Heart right ventricle (tissue), 16 donors: Measurements from ENCODE around the gene CDK2AP2. TPM values are rescaled to one million over a fixed set of nuclear protein-coding genes. Genes with fewer than 3 reads are reported as not detected.

Source experiments
- ATAC-seq, 8 donors: fragments of 200-7000 bp; cut with Tn5 transposase; one replicate each; pipeline ENCODE4 v1.9.1; 2020; ENCODE audit warnings: mild to moderate bottlenecking in 8 of 8, moderate library complexity in 8 of 8, moderate number of reproducible peaks in 1 of 8
- DNase-seq, 2 donors: peaks; one replicate each; pipeline ENCODE4 v3.0.0-alpha.2; 2020
- H3K27ac ChIP-seq, 10 donors: fragments of 200-600 bp; sonication (generic) in 2 of 10; one replicate each; pipeline versions ENCODE4 v1.5.0 to v1.8.0; 2020 to 2022; ENCODE audit warnings: mild to moderate bottlenecking in 3 of 10
- H3K27me3 ChIP-seq, 7 donors: fragments of 200-600 bp; one replicate each; pipeline ENCODE4 v1.8.0; 2021 to 2022; ENCODE audit warnings: mild to moderate bottlenecking in 2 of 7
- H3K36me3 ChIP-seq, 9 donors: fragments of 200-600 bp; sonication (generic) in 1 of 9; one replicate each; pipeline versions ENCODE4 v1.5.0 to v1.8.0; 2020 to 2022; ENCODE audit warnings: mild to moderate bottlenecking in 2 of 9
- H3K4me1 ChIP-seq, 9 donors: fragments of 200-600 bp; sonication (generic) in 1 of 9; one replicate each; pipeline versions ENCODE4 v1.5.0 to v1.8.0; 2020 to 2022; ENCODE audit warnings: mild to moderate bottlenecking in 4 of 9
- H3K4me3 ChIP-seq, 10 donors: fragments of 200-600 bp; sonication (generic) in 2 of 10; one replicate each; pipeline versions ENCODE4 v1.5.0 to v1.8.0; 2020 to 2022; ENCODE audit warnings: mild to moderate bottlenecking in 7 of 10, moderate library complexity in 2 of 10
- H3K9me3 ChIP-seq, 11 donors: fragments of 200-600 bp in 10 of 11; sonication (generic) in 2 of 11; one replicate each; pipeline versions ENCODE4 v1.5.0 to v1.8.0; 2013 to 2022; ENCODE audit warnings: mild to moderate bottlenecking in 2 of 11, control low read depth in 1 of 11, moderate library complexity in 1 of 11
- WGBS, 2 donors: extraction: QIAGEN DNeasy Blood & Tissue Kit; methylation state at CpG; one replicate each; pipeline ENCODE4 v1.1.7; 2013; ENCODE audit warnings: inconsistent platforms in 1 of 2; 5-methylcytosine and 5-hydroxymethylcytosine counted together
- intact Hi-C, 10 donors: fragments of 100-400 bp; cut with DNase I; formaldehyde crosslinking; loops; one replicate each; pipeline versions ENCODE4 v1.11.1 to v1.14.2; 2022
- polyA plus RNA-seq, 2 donors: library from polyadenylated mRNA; stranded (reverse); fragments of 200-250 nt; gene quantifications; one replicate each; pipeline ENCODE4 v1.2.3, GENCODE V29; 2013
- total RNA-seq, 10 donors: library from RNA; stranded (reverse); fragmentation: NEBNext Ultra II Directional in 3 of 10; extraction: Animal tissue kit (Norgen Biotek cat#: 25700) in 3 of 10; gene quantifications; one replicate each; pipeline versions ENCODE4 v1.2.1 to v1.2.4, GENCODE V29; 2021 to 2023
- TF ChIP-seq, protein P1 (sequence below), 9 donors: fragments of 200-600 bp; sonication (generic) in 2 of 9; IDR thresholded peaks; one replicate each; pipeline versions ENCODE4 v1.5.0 to v1.8.0; 2021 to 2022; ENCODE audit warnings: antibody characterized with exemption in 9 of 9, mild to moderate bottlenecking in 5 of 9, moderate library complexity in 1 of 9
- donor health status: Arrhythmogenic right ventricular cardiomyopathy.
- donor health status: ischemic (EF 13 %, LVEDD 7.1; RV severe dilation, severe dysfunction).
- donor health status: healthy with polysubstance abuse.
- donor health status: DM: no; HTN: yes; CAD: no.
- donor health status: DM: no; HTN: no; CAD: no.
- donor health status: ischemic (EF 25% LVEDD 6.9; RV normal size, moderate dysfunction).
- donor health status: ischemic (EF 25% LVEDD 5.7; RV mildly dilated, moderate dysfunction).
- donor health status: healthy.
- donor health status: DM: yes; HTN: yes; CAD: no.
- donor health status: Ischemic cardiomyopathy.
- donor health status: ischemic (EF 35%, LVEDD 5.7; RV mildly dilated, moderate dysfunction).
- donor health status: nonischemic (EF 11% LVEDD 7.7; RV severe dilation, severe dysfunction).
- donor health status: DM: yes; HTN: yes; CAD: no.
- donor health status: PGD.
- donor health status: ischemic (EF 29% LVEDD 5.4; RV normal size, mild dysfunction).
- donor health status: nonischemic (EF 23%, LVEDD 6.1; RV moderate dilation, normal function).

The CDK2AP2 gene
- total and polyA plus RNA-seq, 12 donors: 29.3 to 602 (median 57.2) TPM

DNA sequence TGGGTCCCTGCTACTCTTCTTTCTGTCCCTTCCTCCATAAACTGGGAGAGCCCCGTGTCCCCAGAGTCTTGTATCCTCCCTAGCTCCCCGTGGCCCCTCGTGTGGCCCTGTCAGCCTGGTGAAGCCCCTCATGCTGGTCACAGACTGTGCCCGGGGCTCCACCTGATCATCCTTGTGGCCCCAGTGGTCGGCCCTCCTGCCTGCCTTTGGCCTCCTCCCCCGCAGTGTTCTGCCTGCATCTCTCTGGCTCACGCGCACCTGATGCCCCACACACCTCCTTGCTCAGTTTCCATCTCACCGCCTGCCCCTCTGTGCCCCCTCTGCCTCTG, 16.5 kb upstream of the CDK2AP2 start:
- intact Hi-C loops: no loop called here
- Histone ChIP-seq H3K4me1 (no peaks in the 10 kb centered on the region), H3K9me3 (no peaks in the 10 kb centered on the region), H3K4me3 (no peak overlapping the region), H3K27ac (no peak overlapping the region), H3K27me3 (peaks cover 0 to 6% (median 0%) of the 10 kb centered on the region in 7 donors), H3K36me3 (no peaks in the 10 kb centered on the region)
- no peak for DNase-seq
- WGBS, 2 donors: 79 to 82% methylated on average over 9 of the region's 9 CpGs
- no peak for ATAC-seq
- TF ChIP-seq, protein P1, sequence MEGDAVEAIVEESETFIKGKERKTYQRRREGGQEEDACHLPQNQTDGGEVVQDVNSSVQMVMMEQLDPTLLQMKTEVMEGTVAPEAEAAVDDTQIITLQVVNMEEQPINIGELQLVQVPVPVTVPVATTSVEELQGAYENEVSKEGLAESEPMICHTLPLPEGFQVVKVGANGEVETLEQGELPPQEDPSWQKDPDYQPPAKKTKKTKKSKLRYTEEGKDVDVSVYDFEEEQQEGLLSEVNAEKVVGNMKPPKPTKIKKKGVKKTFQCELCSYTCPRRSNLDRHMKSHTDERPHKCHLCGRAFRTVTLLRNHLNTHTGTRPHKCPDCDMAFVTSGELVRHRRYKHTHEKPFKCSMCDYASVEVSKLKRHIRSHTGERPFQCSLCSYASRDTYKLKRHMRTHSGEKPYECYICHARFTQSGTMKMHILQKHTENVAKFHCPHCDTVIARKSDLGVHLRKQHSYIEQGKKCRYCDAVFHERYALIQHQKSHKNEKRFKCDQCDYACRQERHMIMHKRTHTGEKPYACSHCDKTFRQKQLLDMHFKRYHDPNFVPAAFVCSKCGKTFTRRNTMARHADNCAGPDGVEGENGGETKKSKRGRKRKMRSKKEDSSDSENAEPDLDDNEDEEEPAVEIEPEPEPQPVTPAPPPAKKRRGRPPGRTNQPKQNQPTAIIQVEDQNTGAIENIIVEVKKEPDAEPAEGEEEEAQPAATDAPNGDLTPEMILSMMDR (IDR thresholded peaks at IDR 0.05): no peak

DNA sequence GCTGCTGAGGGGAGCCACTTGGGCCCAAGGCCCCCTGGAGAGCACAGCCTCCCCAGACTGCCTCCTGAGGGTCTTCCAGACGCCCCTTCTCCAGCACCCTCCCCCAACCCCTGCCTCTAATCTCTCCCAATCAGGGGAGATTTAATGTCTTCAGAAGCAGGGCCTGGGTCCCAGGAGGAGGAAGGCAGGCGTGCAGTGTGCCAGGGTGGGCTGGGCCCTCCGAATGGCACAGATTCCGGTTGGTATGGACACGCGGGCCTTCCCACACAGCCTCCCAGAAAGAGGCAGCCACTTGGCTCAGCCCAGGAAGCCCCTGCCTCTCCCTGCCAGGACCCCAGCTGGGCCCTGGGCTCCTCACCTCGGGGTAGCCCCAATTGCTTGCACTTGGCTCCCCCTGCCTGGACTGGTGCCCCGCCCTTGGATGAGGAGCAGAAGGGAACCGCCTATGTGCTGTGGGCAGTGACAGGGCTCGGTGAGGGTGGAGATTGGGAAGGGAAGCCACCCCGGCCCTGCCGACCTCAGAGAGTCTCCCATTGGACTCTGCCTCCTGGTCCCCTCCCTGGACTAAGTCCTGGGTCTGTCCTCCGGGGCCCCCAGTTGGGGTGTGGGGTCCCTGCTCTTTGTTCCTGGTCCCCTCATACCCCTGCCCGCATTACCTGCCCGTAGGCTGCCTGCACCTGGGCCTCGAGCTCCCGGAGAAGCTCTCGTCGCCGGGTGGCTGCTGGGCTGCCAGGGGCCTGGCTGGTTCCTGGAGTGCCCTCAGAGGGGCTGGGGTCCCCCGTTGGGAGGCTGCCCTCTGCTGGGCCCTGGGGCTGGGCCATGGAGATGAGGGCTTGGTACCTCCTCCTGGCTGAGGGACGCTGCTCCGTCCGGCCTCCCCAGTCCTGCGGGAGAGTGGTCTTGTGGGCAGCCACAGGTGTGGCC, 15.9 kb upstream of the CDK2AP2 start:
- TF ChIP-seq, protein P1 (IDR thresholded peaks at IDR 0.05): no peak

DNA sequence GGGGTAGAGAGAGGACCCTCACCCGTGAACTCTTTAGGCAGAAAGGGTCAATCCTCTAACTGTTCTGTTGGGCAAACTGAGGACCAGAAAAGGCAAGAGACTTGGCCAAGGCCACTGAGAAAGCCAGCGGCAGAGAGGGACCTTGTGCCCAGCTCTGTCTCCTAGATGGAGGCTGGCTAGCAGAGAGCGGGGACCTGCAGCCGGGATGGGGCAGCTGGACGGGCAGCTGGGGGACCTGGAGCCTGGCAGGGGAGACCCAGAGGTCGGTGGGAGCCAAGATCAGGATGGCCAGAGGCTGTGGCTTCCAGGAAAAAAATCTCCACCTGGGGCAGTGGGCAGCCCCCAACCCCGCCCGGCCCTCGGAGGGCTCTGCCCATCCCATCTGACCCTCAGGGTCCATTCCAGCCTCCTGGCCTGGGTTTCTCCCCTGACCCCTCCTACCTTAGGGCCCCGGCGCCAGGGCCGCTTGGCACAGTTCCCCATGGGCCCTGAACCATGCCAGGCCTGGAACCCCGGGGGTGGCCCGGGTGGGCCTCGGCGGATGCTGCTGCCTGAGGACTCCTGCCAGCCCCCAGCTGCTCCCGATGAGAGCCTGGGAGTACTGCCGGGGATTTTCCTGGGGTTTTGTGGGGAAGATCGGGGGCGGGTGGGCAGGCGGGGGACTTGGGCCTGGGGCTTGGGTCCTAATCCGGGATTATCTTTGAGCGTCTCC, 15.0 kb upstream of the CDK2AP2 start, which contains the start of gene CABP2:
TSS of gene CABP2 (minus strand) at position 603 of the 712 bp plus-strand sequence. CDS start at position 483, 120 bp downstream.
- no peaks in the 10 kb centered on the region for H3K4me1 ChIP-seq
- no peaks in the 10 kb centered on the region for H3K36me3 ChIP-seq
- H3K9me3 ChIP-seq: no peaks in the 10 kb centered on the region
- no peak within 1 kb of the TSS for H3K4me3 ChIP-seq
- intact Hi-C loops: no loop called here
- WGBS, 2 donors: 81% methylated on average over 19 to 23 of the region's 23 CpGs
- TF ChIP-seq, protein P1 (IDR thresholded peaks at IDR 0.05): no peak
- H3K27ac ChIP-seq: no peak within 1 kb of the TSS
- ATAC-seq: peak in 1 of 8 donors; percentile 24
- H3K27me3 ChIP-seq: peaks cover 0 to 6% (median 0%) of the 10 kb centered on the region in 7 donors
- DNase-seq: no peak

More for the DNA sequence above, 15.9 kb upstream of the CDK2AP2 start:
- DNase-seq: no peak
- no peak overlapping the region for H3K27ac ChIP-seq
- H3K4me1 ChIP-seq: no peaks in the 10 kb centered on the region
- no peaks in the 10 kb centered on the region for H3K36me3 ChIP-seq
- peak in 4 of 8 donors; percentile 9 to 36 (median 18) for ATAC-seq
- peaks cover 0 to 6% (median 0%) of the 10 kb centered on the region in 7 donors for H3K27me3 ChIP-seq
- intact Hi-C loops: no loop called here
- H3K9me3 ChIP-seq: no peaks in the 10 kb centered on the region
- no peak overlapping the region for H3K4me3 ChIP-seq
- WGBS, 2 donors: 82% methylated on average over 25 of the region's 25 CpGs

DNA sequence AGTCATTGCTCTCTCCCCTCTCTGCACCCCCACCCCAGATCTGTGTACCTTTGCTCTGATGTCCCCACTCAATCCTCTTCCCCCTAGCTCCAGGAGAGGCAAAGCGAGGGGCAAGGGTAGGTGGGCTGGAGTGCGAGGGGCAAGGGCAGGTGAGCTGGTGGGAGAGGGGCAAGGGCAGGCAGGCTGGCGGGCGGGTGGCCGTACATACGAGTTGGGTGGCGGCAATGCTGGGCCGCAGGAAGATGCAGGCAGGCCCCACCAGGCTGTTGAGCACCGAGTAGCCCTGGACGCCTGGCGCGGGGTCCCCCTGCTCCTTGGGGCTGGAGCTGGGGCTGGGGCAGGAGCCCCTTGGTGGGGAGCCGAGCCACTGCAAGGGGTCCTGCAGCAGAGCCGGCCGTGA, 14.4 kb upstream of the CDK2AP2 start:
- intact Hi-C loops: no loop called here
- Histone ChIP-seq H3K4me1 (no peaks in the 10 kb centered on the region), H3K27ac (no peak overlapping the region), H3K4me3 (no peak overlapping the region), H3K27me3 (peaks cover 0 to 6% (median 0%) of the 10 kb centered on the region in 7 donors), H3K36me3 (no peaks in the 10 kb centered on the region), H3K9me3 (no peaks in the 10 kb centered on the region)
- no peak for DNase-seq
- TF ChIP-seq, protein P1 (IDR thresholded peaks at IDR 0.05): no peak
- 91 to 95% methylated on average over 15 of the region's 15 CpGs for WGBS, 2 donors
- peak in 1 of 8 donors; percentile 31 for ATAC-seq
